Hepatocyte (in vitro differentiated cells): ENCODE results near the gene DHRS13. TPM values are rescaled to one million over a fixed set of nuclear protein-coding genes. Genes with fewer than 3 reads are reported as not detected.

Experiments
- DNase-seq: peaks from one replicate; pipeline ENCODE4 v3.0.0-alpha.2; 2016; ENCODE audit warnings: low spot score
- H2AFZ ChIP-seq: fragments of 200-600 bp; sonication (generic); 2 replicates; pipeline ENCODE4 v1.6.0; 2016; ENCODE audit warnings: antibody characterized with exemption, mild to moderate bottlenecking
- H3K27ac ChIP-seq: fragments of 200-600 bp; sonication (generic); 2 replicates; pipeline ENCODE4 v1.5.1; 2016; ENCODE audit warnings: mild to moderate bottlenecking
- H3K27me3 ChIP-seq: fragments of 200-600 bp; sonication (generic); 2 replicates; pipeline ENCODE4 v1.6.1; 2016
- H3K36me3 ChIP-seq: fragments of 200-600 bp; sonication (generic); replicated peaks from 2 replicates; pipeline ENCODE4 v1.5.1; 2016; ENCODE audit warnings: low read depth; ENCODE audit not compliant: insufficient read depth
- H3K4me1 ChIP-seq: fragments of 200-600 bp; sonication (generic); 2 replicates; pipeline ENCODE4 v1.5.1; 2016; ENCODE audit warnings: mild to moderate bottlenecking, moderate library complexity; ENCODE audit not compliant: insufficient read depth
- H3K4me2 ChIP-seq: fragments of 200-600 bp; sonication (generic); 2 replicates; pipeline ENCODE4 v1.6.0; 2016
- H3K4me3 ChIP-seq: fragments of 200-600 bp; sonication (generic); 2 replicates; pipeline ENCODE4 v1.5.1; 2016; ENCODE audit warnings: mild to moderate bottlenecking
- H3K79me2 ChIP-seq: fragments of 200-600 bp; sonication (generic); 2 replicates; pipeline ENCODE4 v1.6.0; 2017; ENCODE audit warnings: mild to moderate bottlenecking
- H3K9me2 ChIP-seq: fragments of 200-600 bp; sonication (generic); replicated peaks from 2 replicates; pipeline ENCODE4 v1.6.0; 2017; ENCODE audit warnings: mild to moderate bottlenecking; ENCODE audit not compliant: insufficient read depth
- H3K9me3 ChIP-seq: fragments of 200-600 bp; sonication (generic); 2 replicates; pipeline ENCODE4 v1.5.1; 2016; ENCODE audit warnings: low read depth, mild to moderate bottlenecking
- H4K20me1 ChIP-seq: fragments of 200-600 bp; sonication (generic); 2 replicates; pipeline ENCODE4 v1.6.0; 2016; ENCODE audit warnings: mild to moderate bottlenecking; ENCODE audit not compliant: insufficient read depth, poor library complexity, severe bottlenecking
- EZH2 ChIP-seq: fragments of 200-600 bp; sonication (generic); IDR thresholded peaks from 2 replicates; pipeline ENCODE4 v1.6.1; 2016; ENCODE audit warnings: antibody characterized with exemption, mild to moderate bottlenecking, borderline replicate concordance
- EZH2phosphoT487 ChIP-seq: fragments of 200-600 bp; sonication (generic); IDR thresholded peaks from one replicate; pipeline ENCODE4 v1.6.1; 2018; ENCODE audit warnings: antibody characterized with exemption, mild to moderate bottlenecking, low read depth, moderate library complexity; ENCODE audit not compliant: unreplicated experiment, severe bottlenecking
- WGBS: methylation state at CpG from one replicate; pipeline ENCODE4 v1.1.6; 2016; ENCODE audit warnings: low lambda C conversion rate; ENCODE audit errors: missing lambda C conversion rate; 5-methylcytosine and 5-hydroxymethylcytosine counted together
- polyA plus RNA-seq: library from polyadenylated mRNA; unstranded; fragments of >200 nt; fragmentation: Nextera tagmentation; extraction: Ambion mirVana; gene quantifications from 2 replicates; pipeline ENCODE4 v1.2.1, GENCODE V29; 2016
- total RNA-seq: library from RNA; depleted of rRNA; stranded (reverse); fragments of >200 nt; gene quantifications from 2 replicates; pipeline ENCODE4 v1.2.3, GENCODE V29; 2014
- TF ChIP-seq, protein P1 (sequence below): fragments of 200-600 bp; sonication (generic); IDR thresholded peaks from 2 replicates; pipeline ENCODE4 v1.5.1; 2016; ENCODE audit warnings: antibody characterized with exemption, mild to moderate bottlenecking; ENCODE audit not compliant: poor library complexity

DHRS13 gene
- total and polyA plus RNA-seq, 2 experiments from 2014 or later: 14.9 to 15.4 TPM

GRCh38 chr17:28861393-28862203, 41.3 kb downstream of the DHRS13 start:
- DNase-seq: no peak
- 70% methylated on average over 8 of the region's 8 CpGs for WGBS

DNA sequence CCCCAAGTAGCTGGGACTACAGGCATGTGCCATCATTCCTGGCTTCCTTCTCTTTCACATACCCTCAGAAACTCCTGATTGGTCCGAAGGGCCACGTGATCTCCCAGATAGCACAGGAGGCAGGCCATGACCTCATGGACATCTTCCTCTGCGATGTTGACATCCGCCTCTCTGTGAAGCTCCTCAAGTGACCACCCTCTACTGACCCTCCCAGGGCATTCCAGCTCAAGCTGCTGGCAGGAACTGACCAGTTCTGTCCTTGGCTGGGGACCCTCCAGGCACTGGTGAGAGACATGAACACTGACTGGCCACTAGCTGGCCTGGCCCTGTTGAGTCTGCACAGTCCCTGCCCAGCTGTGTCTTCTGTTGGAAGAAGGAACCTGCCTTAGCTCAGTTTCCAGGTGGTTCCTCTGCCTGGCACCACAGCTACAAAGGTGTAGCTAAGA, 42.5 kb downstream of the DHRS13 start:
- Histone ChIP-seq H3K79me2 (peaks cover 10% of the 10 kb centered on the region), H2AFZ (no peak overlapping the region), H3K36me3 (no peaks in the 10 kb centered on the region), H3K9me2 (no peaks in the 10 kb centered on the region), H4K20me1 (no peaks in the 10 kb centered on the region), H3K27ac (no peak overlapping the region), H3K27me3 (no peaks in the 10 kb centered on the region), H3K4me2 (no peak overlapping the region), H3K9me3 (no peaks in the 10 kb centered on the region), H3K4me3 (no peak overlapping the region), H3K4me1 (peaks cover 5% of the 10 kb centered on the region)
- no peak for DNase-seq
- TF ChIP-seq, protein P1, sequence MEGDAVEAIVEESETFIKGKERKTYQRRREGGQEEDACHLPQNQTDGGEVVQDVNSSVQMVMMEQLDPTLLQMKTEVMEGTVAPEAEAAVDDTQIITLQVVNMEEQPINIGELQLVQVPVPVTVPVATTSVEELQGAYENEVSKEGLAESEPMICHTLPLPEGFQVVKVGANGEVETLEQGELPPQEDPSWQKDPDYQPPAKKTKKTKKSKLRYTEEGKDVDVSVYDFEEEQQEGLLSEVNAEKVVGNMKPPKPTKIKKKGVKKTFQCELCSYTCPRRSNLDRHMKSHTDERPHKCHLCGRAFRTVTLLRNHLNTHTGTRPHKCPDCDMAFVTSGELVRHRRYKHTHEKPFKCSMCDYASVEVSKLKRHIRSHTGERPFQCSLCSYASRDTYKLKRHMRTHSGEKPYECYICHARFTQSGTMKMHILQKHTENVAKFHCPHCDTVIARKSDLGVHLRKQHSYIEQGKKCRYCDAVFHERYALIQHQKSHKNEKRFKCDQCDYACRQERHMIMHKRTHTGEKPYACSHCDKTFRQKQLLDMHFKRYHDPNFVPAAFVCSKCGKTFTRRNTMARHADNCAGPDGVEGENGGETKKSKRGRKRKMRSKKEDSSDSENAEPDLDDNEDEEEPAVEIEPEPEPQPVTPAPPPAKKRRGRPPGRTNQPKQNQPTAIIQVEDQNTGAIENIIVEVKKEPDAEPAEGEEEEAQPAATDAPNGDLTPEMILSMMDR: no peak
- no peak for TF ChIP-seq EZH2phosphoT487
- no peak for TF ChIP-seq EZH2
- WGBS: 100% methylated on average over 4 of the region's 4 CpGs

More at GRCh38 chr17:28861393-28862203, 41.3 kb downstream of the DHRS13 start:
- Histone ChIP-seq H3K9me3 (no peaks in the 10 kb centered on the region), H3K9me2 (no peaks in the 10 kb centered on the region), H3K4me3 (no peak overlapping the region), H4K20me1 (no peaks in the 10 kb centered on the region), H3K4me2 (no peak overlapping the region), H3K36me3 (no peaks in the 10 kb centered on the region), H3K27me3 (no peaks in the 10 kb centered on the region), H3K4me1 (no peaks in the 10 kb centered on the region), H3K79me2 (no peaks in the 10 kb centered on the region), H3K27ac (no peak overlapping the region), H2AFZ (no peak overlapping the region)
- TF ChIP-seq EZH2phosphoT487 (no peak), EZH2 (no peak)
- TF ChIP-seq, protein P1: no peak

DNA sequence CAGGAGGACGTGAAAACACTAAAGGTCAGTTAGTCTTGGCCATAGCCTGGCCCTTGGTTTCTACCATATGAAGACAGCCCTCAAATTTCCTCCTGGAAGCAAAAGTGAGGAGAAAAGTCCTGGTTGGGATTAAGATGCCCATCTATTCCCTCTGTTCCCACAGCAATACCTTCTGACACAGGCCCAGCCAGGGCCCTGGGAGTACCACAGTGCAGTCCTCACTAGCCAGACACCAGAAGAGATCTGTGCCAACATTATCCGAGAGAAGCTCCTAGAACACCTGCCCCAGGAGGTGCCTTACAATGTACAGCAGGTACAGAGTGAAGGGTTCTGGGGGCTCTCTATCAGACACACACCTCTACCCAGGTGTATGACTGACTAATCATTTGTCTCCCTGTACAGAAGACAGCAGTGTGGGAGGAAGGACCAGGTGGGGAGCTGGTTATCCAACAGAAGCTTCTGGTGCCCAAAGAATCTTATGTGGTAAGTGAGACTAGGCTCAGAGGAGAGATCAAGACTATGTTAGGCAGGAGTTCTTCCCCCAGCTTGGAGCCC, 44.0 kb downstream of the DHRS13 start:
- Histone ChIP-seq H3K4me2 (no peak overlapping the region), H3K9me2 (no peaks in the 10 kb centered on the region), H3K9me3 (no peaks in the 10 kb centered on the region), H3K36me3 (no peaks in the 10 kb centered on the region), H2AFZ (no peak overlapping the region), H3K79me2 (peaks cover 13% of the 10 kb centered on the region), H3K4me1 (peaks cover 9% of the 10 kb centered on the region), H3K27me3 (no peaks in the 10 kb centered on the region), H3K4me3 (no peak overlapping the region), H3K27ac (no peak overlapping the region), H4K20me1 (no peaks in the 10 kb centered on the region)
- DNase-seq: no peak
- WGBS: 47% methylated on average over 2 of the region's 2 CpGs
- TF ChIP-seq, protein P1: no peak
- no peak for TF ChIP-seq EZH2
